OCI-LY7 (cell line): ENCODE results near the gene TEX30.

Source experiments
- CTCF ChIP-seq: fragments of 200-600 bp; sonication (generic); conservative IDR thresholded peaks from 2 replicates; pipeline ENCODE4 v1.5.1; 2014; ENCODE audit warnings: mild to moderate bottlenecking, antibody characterized with exemption, low read length, moderate library complexity, mixed read lengths
- EZH2phosphoT487 ChIP-seq: fragments of 200-600 bp; sonication (generic); IDR thresholded peaks from 2 replicates; pipeline ENCODE4 v1.6.1; 2018; ENCODE audit warnings: low read depth, borderline replicate concordance, mild to moderate bottlenecking, mixed run types, antibody characterized with exemption, low read length, moderate library complexity, mixed read lengths

GRCh38 chr13:102742506-102742905 lies 31.1 kb downstream of the TEX30 start:
- TF ChIP-seq CTCF, result no peak
- TF ChIP-seq EZH2phosphoT487, result no peak
